ENCODE data around the gene ANKLE1. TPM values are rescaled to one million over a fixed set of nuclear protein-coding genes. Genes with fewer than 3 reads are reported as not detected.

ANKLE1 gene
- total RNA-seq, 4 donors from 2014 or later, result 0.44 to 2.1 (median 0.90) TPM

- no peaks in the 10 kb centered on the region for H3K27me3 ChIP-seq
- H3K4me1 ChIP-seq, result peaks cover 0 to 2% (median 0%) of the 10 kb centered on the region in 4 donors
- H3K9me3 ChIP-seq, result peaks cover 0 to 16% (median 0%) of the 10 kb centered on the region in 4 donors
- H3K4me3 ChIP-seq, result no peak overlapping the region
- WGBS, 2 donors, result 67% methylated on average over 1 of the region's 1 CpG; no CpG with 5 or more reads in 1 of the 2 donors
- no peak overlapping the region for H3K27ac ChIP-seq
- H3K36me3 ChIP-seq, result no peaks in the 10 kb centered on the region
- DNase-seq (ENCODE audit: low spot score in 2 of 2), result no peak
- TF ChIP-seq POLR2A (IDR thresholded peaks at IDR 0.05), result no peak
- no peak for TF ChIP-seq CTCF (IDR thresholded peaks at IDR 0.05)
- TF ChIP-seq EP300 (IDR thresholded peaks at IDR 0.05), result no peak
Observed at GRCh38 chr19:17259934-17260333, 21.8 kb upstream of the ANKLE1 start.

- peak; percentile 43 to 64 for DNase-seq (ENCODE audit: low spot score in 2 of 2)
- WGBS, 2 donors, result 25% methylated on average over 15 of the region's 15 CpGs
- no peak for TF ChIP-seq EP300 (IDR thresholded peaks at IDR 0.05)
- no peak for TF ChIP-seq POLR2A (IDR thresholded peaks at IDR 0.05)
- TF ChIP-seq CTCF (IDR thresholded peaks at IDR 0.05), result peak; percentile 77 to 87 (median 80)
- Histone ChIP-seq H3K27me3 (no peaks in the 10 kb centered on the region), H3K4me3 (no peak overlapping the region), H3K9me3 (peaks cover 0 to 16% (median 0%) of the 10 kb centered on the region in 4 donors), H3K36me3 (no peaks in the 10 kb centered on the region), H3K27ac (no peak overlapping the region), H3K4me1 (peaks cover 0 to 2% (median 0%) of the 10 kb centered on the region in 4 donors)
Observed at GRCh38 chr19:17260842-17261325, 20.8 kb upstream of the ANKLE1 start.

GRCh38 chr19:17262557-17262956 is 19.1 kb upstream of the ANKLE1 start:
- TF ChIP-seq EP300 (IDR thresholded peaks at IDR 0.05), result no peak
- no peak for TF ChIP-seq CTCF (IDR thresholded peaks at IDR 0.05)
- TF ChIP-seq POLR2A (IDR thresholded peaks at IDR 0.05), result no peak
- DNase-seq (ENCODE audit: low spot score in 2 of 2), result no peak
- Histone ChIP-seq H3K9me3 (peaks cover 0 to 16% (median 0%) of the 10 kb centered on the region in 4 donors), H3K27me3 (no peaks in the 10 kb centered on the region), H3K4me1 (peaks cover 0 to 7% (median 0%) of the 10 kb centered on the region in 4 donors), H3K4me3 (peak overlapping the region in 1 of 4 donors; percentile 4), H3K36me3 (no peaks in the 10 kb centered on the region), H3K27ac (no peak overlapping the region)
- 60 to 68% methylated on average over 14 to 16 of the region's 16 CpGs for WGBS, 2 donors

GRCh38 chr19:17263712-17264640 is 17.7 kb upstream of the ANKLE1 start:
- 77 to 80% methylated on average over 14 to 23 of the region's 23 CpGs for WGBS, 2 donors
- Histone ChIP-seq H3K4me3 (peak overlapping the region in 1 of 4 donors; percentile 35), H3K27ac (peak overlapping the region in 1 of 4 donors; percentile 67), H3K9me3 (peaks cover 0 to 12% (median 0%) of the 10 kb centered on the region in 4 donors), H3K4me1 (peaks cover 0 to 21% (median 6%) of the 10 kb centered on the region in 4 donors), H3K36me3 (peaks cover 0 to 4% (median 0%) of the 10 kb centered on the region in 3 donors), H3K27me3 (no peaks in the 10 kb centered on the region)
- TF ChIP-seq EP300 (IDR thresholded peaks at IDR 0.05) (no peak), POLR2A (IDR thresholded peaks at IDR 0.05) (no peak), CTCF (IDR thresholded peaks at IDR 0.05) (no peak)
- DNase-seq (ENCODE audit: low spot score in 2 of 2), result no peak

GRCh38 chr19:17264641-17264979 is 17.1 kb upstream of the ANKLE1 start, which contains the start of gene USHBP1:
USHBP1 (minus strand) TSS chr19:17264745; CDS start chr19:17264299, 446 bp downstream.
- no peak for TF ChIP-seq CTCF (IDR thresholded peaks at IDR 0.05)
- TF ChIP-seq POLR2A (IDR thresholded peaks at IDR 0.05), result no peak
- peak in 1 of 2 donors; percentile 30 for TF ChIP-seq EP300 (IDR thresholded peaks at IDR 0.05)
- WGBS, 2 donors, result 26 to 31% methylated on average over 5 of the region's 5 CpGs
- no peak for DNase-seq (ENCODE audit: low spot score in 2 of 2)
- Histone ChIP-seq H3K27me3 (no peaks in the 10 kb centered on the region), H3K9me3 (peaks cover 0 to 6% (median 0%) of the 10 kb centered on the region in 4 donors), H3K4me3 (peak within 1 kb of the TSS in 1 of 4 donors; percentile 35), H3K36me3 (peaks cover 0 to 11% (median 0%) of the 10 kb centered on the region in 3 donors), H3K27ac (peak within 1 kb of the TSS in 1 of 4 donors; percentile 67), H3K4me1 (peaks cover 0 to 21% (median 6%) of the 10 kb centered on the region in 4 donors)

Data from tibial nerve (tissue), 4 donors.